NCI-H2227 (cell line): ENCODE results near the gene ACP1.
A peak's percentile ranks its signal among the peaks of the same experiment; 100 is the strongest.

Source experiments
- DNase-seq: peaks from one replicate; lab custom pipeline; 2025; ENCODE audit not compliant: unreplicated experiment; lab: John Stamatoyannopoulos, UW

The ACP1 gene

GRCh38 chr2:279956-280649 lies 15.4 kb downstream of the ACP1 start:
- no peak for DNase-seq

GRCh38 chr2:280650-281110 lies 15.9 kb downstream of the ACP1 start:
- no peak for DNase-seq

GRCh38 chr2:281381-281780 lies 16.6 kb downstream of the ACP1 start:
- no peak for DNase-seq

- DNase-seq = no peak
Observed at GRCh38 chr2:282371-283263, 17.9 kb downstream of the ACP1 start.

GRCh38 chr2:283996-284794 lies 19.4 kb downstream of the ACP1 start:
- no peak for DNase-seq

- DNase-seq = no peak
Observed at GRCh38 chr2:284896-285492, 20.2 kb downstream of the ACP1 start.

- no peak for DNase-seq
Observed at GRCh38 chr2:285531-285930, 20.8 kb downstream of the ACP1 start.

GRCh38 chr2:286035-286434 lies 21.3 kb downstream of the ACP1 start:
- no peak for DNase-seq

GRCh38 chr2:286774-287392 lies 22.1 kb downstream of the ACP1 start:
- no peak for DNase-seq

GRCh38 chr2:287471-287885 lies 22.7 kb downstream of the ACP1 start:
- DNase-seq = peak; percentile 21

GRCh38 chr2:287911-288757 lies 23.4 kb downstream of the ACP1 start, which contains the start of gene ALKAL2:
TSS of gene ALKAL2 (minus strand) at chr2:288091. CDS start at chr2:287835, 256 bp downstream.
- DNase-seq = peak; percentile 19

- DNase-seq = no peak
Observed at GRCh38 chr2:288758-289361, 24.1 kb downstream of the ACP1 start.

GRCh38 chr2:289362-290089 lies 24.8 kb downstream of the ACP1 start:
- no peak for DNase-seq

GRCh38 chr2:290090-290722 lies 25.5 kb downstream of the ACP1 start:
- peak; percentile 69 for DNase-seq

- no peak for DNase-seq
Observed at GRCh38 chr2:295090-295489, 30.3 kb downstream of the ACP1 start.

GRCh38 chr2:296354-296753 lies 31.6 kb downstream of the ACP1 start:
- no peak for DNase-seq

- DNase-seq = no peak
Observed at GRCh38 chr2:305366-305765, 40.6 kb downstream of the ACP1 start.
